ENCODE measurements around the gene SLC10A3. TPM values are rescaled to one million over a fixed set of nuclear protein-coding genes. Genes with fewer than 3 reads are reported as not detected.

The SLC10A3 gene
- total RNA-seq, 1 donor from 2014 or later: 10.4 TPM

GRCh38 chrX:154478728-154479622 is 11.5 kb downstream of the SLC10A3 start, which contains the start of gene LAGE3:
LAGE3 (minus strand) TSS chrX:154479281; CDS start chrX:154478915, 366 bp downstream.
- H3K9me3 ChIP-seq (replicated peaks): no peaks in the 10 kb centered on the region
- H3K36me3 ChIP-seq: no peaks in the 10 kb centered on the region
- H3K27me3 ChIP-seq (ENCODE audit: low read depth): no peaks in the 10 kb centered on the region
- peak within 1 kb of the TSS; percentile 67 for H3K4me3 ChIP-seq
- DNase-seq: peak; percentile 92
- intact Hi-C loops (cut with micrococcal nuclease): no loop called here
- no peak for TF ChIP-seq CTCF (IDR thresholded peaks at IDR 0.05; ENCODE audit: borderline replicate concordance)
- peak within 1 kb of the TSS; percentile 91 for H3K27ac ChIP-seq (replicated peaks)
- peaks cover 11% of the 10 kb centered on the region for H3K4me1 ChIP-seq

- Histone ChIP-seq H3K27me3 (ENCODE audit: low read depth) (no peaks in the 10 kb centered on the region), H3K27ac (replicated peaks) (peak overlapping the region; percentile 91), H3K4me1 (peaks cover 5% of the 10 kb centered on the region), H3K9me3 (replicated peaks) (no peaks in the 10 kb centered on the region), H3K4me3 (peak overlapping the region; percentile 67), H3K36me3 (no peaks in the 10 kb centered on the region)
- intact Hi-C loops (cut with micrococcal nuclease): no loop called here
- TF ChIP-seq CTCF (IDR thresholded peaks at IDR 0.05; ENCODE audit: borderline replicate concordance): no peak
- no peak for DNase-seq
Measured at GRCh38 chrX:154477891-154478477, 12.4 kb downstream of the SLC10A3 start.

- TF ChIP-seq CTCF (IDR thresholded peaks at IDR 0.05; ENCODE audit: borderline replicate concordance): no peak
- no peak for DNase-seq
- Histone ChIP-seq H3K27me3 (ENCODE audit: low read depth) (no peaks in the 10 kb centered on the region), H3K36me3 (no peaks in the 10 kb centered on the region), H3K27ac (replicated peaks) (no peak overlapping the region), H3K9me3 (replicated peaks) (no peaks in the 10 kb centered on the region), H3K4me3 (no peak overlapping the region), H3K4me1 (peaks cover 5% of the 10 kb centered on the region)
- intact Hi-C loops (cut with micrococcal nuclease): no loop called here
Measured at GRCh38 chrX:154476821-154477220, 13.6 kb downstream of the SLC10A3 start.

GRCh38 chrX:154473683-154474082 is 16.7 kb downstream of the SLC10A3 start:
- Histone ChIP-seq H3K9me3 (replicated peaks) (no peaks in the 10 kb centered on the region), H3K27me3 (ENCODE audit: low read depth) (no peaks in the 10 kb centered on the region), H3K4me3 (no peak overlapping the region), H3K4me1 (peaks cover 5% of the 10 kb centered on the region), H3K36me3 (peaks cover 16% of the 10 kb centered on the region), H3K27ac (replicated peaks) (no peak overlapping the region)
- DNase-seq: no peak
- TF ChIP-seq CTCF (IDR thresholded peaks at IDR 0.05; ENCODE audit: borderline replicate concordance): no peak
- intact Hi-C loops (cut with micrococcal nuclease): no loop called here

GRCh38 chrX:154472685-154473632 is 17.5 kb downstream of the SLC10A3 start:
- peaks cover 20% of the 10 kb centered on the region for H3K36me3 ChIP-seq
- DNase-seq: no peak

More at GRCh38 chrX:154472685-154473632, 17.5 kb downstream of the SLC10A3 start:
- H3K4me3 ChIP-seq: no peak overlapping the region
- no peaks in the 10 kb centered on the region for H3K9me3 ChIP-seq (replicated peaks)
- TF ChIP-seq CTCF (IDR thresholded peaks at IDR 0.05; ENCODE audit: borderline replicate concordance): no peak
- H3K4me1 ChIP-seq: peaks cover under 1% of the 10 kb centered on the region
- intact Hi-C loops (cut with micrococcal nuclease): no loop called here
- H3K27ac ChIP-seq (replicated peaks): no peak overlapping the region
- H3K27me3 ChIP-seq (ENCODE audit: low read depth): no peaks in the 10 kb centered on the region

All from left ventricle myocardium inferior (tissue), 1 donor.